ENCODE results near the gene CEP112. TPM values are rescaled to one million over a fixed set of nuclear protein-coding genes. Genes with fewer than 3 reads are reported as not detected.

The CEP112 gene
- total RNA-seq, 6 experiments from 2014 or later = 5.3 to 7.7 (median 6.9) TPM

DNA sequence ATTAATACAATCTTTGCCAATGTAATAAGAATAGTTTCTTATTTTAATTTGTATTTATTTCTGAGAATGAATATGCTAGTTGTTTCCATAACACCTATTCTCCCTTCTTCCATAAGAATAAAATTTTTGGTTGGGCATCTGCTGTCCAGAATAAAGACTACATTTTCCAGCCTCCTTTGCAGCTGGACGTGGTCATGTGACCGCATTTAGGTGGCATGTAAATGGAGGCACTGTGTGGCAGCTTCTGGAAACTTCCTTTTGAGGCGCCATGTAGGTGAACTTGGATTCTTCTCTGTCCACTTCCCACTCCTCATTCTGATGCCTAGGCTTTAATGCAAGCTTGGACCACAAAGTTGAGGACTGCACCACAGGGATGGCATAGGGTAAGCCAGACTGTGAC, 415.0 kb downstream of the CEP112 start:
- no peaks in the 10 kb centered on the region for H3K27me3 Mint-ChIP-seq (ENCODE audit: insufficient read depth)
- H3K4me3 Mint-ChIP-seq = no peak overlapping the region
- H3K9me3 Mint-ChIP-seq = no peaks in the 10 kb centered on the region
- TF ChIP-seq, protein P1, sequence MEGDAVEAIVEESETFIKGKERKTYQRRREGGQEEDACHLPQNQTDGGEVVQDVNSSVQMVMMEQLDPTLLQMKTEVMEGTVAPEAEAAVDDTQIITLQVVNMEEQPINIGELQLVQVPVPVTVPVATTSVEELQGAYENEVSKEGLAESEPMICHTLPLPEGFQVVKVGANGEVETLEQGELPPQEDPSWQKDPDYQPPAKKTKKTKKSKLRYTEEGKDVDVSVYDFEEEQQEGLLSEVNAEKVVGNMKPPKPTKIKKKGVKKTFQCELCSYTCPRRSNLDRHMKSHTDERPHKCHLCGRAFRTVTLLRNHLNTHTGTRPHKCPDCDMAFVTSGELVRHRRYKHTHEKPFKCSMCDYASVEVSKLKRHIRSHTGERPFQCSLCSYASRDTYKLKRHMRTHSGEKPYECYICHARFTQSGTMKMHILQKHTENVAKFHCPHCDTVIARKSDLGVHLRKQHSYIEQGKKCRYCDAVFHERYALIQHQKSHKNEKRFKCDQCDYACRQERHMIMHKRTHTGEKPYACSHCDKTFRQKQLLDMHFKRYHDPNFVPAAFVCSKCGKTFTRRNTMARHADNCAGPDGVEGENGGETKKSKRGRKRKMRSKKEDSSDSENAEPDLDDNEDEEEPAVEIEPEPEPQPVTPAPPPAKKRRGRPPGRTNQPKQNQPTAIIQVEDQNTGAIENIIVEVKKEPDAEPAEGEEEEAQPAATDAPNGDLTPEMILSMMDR (IDR thresholded peaks at IDR 0.05) = no peak
- H3K36me3 Mint-ChIP-seq (ENCODE audit: low read depth) = peaks cover 4% of the 10 kb centered on the region; the same call in 1 of the 2 replicates
- H3K27ac Mint-ChIP-seq = no peak overlapping the region
- DNase-seq = no peak
- H3K4me1 Mint-ChIP-seq (ENCODE audit: low read depth) = peaks cover 4% of the 10 kb centered on the region

DNA sequence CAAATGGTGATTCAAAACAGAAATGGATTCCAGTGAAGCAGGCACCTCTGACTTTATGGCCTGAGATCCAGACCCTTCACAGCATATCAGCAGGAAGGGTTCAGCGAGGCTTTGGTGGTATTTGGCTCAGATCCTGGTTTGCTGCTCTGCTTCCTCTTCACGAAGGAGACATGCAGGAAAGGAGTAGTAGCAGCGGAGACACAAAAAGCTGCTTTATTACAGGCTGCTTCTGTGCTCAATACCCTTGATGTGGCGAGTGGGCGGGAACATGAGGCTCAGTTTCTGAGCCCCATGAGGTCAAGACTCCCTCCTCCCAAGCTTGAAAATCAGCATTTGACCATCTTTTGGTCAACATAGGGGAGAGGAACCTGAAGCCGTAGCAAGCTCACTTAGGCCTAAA, 417.1 kb downstream of the CEP112 start:
- Mint-ChIP-seq H3K27me3 (ENCODE audit: insufficient read depth) (no peaks in the 10 kb centered on the region), H3K27ac (no peak overlapping the region)

DNA sequence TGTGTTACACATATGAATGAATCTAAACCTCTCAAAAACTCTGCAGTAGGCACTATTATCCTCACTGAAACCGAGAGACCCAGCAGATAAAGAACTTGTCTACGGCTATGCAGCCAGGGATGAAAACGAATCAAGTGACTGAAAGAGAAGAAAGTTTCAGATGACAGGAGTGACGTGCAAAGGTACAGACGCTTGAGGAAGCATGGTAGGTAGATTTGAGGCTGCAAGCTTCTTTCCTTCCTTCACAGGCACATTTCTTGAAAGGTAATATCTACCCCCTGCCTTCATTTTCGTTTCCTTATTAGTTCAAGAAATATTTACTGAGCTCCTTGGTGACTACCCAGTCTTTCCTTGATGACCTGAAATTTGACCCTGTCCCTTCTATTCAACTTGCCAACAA, 418.9 kb downstream of the CEP112 start:
- TF ChIP-seq, protein P1 (IDR thresholded peaks at IDR 0.05) = no peak
- Mint-ChIP-seq H3K9me3 (no peaks in the 10 kb centered on the region), H3K27me3 (ENCODE audit: insufficient read depth) (no peaks in the 10 kb centered on the region), H3K4me3 (no peak overlapping the region), H3K4me1 (ENCODE audit: low read depth) (no peaks in the 10 kb centered on the region), H3K36me3 (ENCODE audit: low read depth) (no peaks in the 10 kb centered on the region), H3K27ac (no peak overlapping the region)
- no peak for DNase-seq

More for the DNA sequence above, 417.1 kb downstream of the CEP112 start:
- no peak for DNase-seq
- H3K9me3 Mint-ChIP-seq = no peaks in the 10 kb centered on the region
- H3K36me3 Mint-ChIP-seq (ENCODE audit: low read depth) = no peaks in the 10 kb centered on the region
- TF ChIP-seq, protein P1 (IDR thresholded peaks at IDR 0.05) = no peak
- no peaks in the 10 kb centered on the region for H3K4me1 Mint-ChIP-seq (ENCODE audit: low read depth)
- no peak overlapping the region for H3K4me3 Mint-ChIP-seq

DNA sequence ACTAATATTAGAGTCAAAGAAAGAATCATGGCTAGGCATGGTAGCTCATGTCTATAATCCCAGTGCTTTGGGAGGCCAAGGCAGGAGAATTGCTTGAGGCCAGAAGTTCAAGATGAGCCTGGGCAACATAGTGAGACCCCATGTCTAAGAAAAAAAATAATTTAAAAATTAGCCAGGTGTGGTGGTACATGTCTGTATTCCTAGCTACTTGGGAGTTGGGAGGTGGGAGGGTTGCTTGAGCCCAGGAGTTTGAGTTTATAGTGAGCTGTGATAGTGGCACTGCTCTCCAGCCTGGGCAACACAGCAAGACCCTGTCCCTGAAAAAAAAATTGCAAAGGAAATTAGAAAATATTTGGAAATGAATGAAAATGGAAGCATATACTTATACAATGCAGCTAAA, 420.2 kb downstream of the CEP112 start:
- no peak overlapping the region for H3K4me3 Mint-ChIP-seq
- H3K36me3 Mint-ChIP-seq (ENCODE audit: low read depth) = no peaks in the 10 kb centered on the region
- TF ChIP-seq, protein P1 (IDR thresholded peaks at IDR 0.05) = no peak
- DNase-seq = no peak
- no peaks in the 10 kb centered on the region for H3K4me1 Mint-ChIP-seq (ENCODE audit: low read depth)
- H3K9me3 Mint-ChIP-seq = no peaks in the 10 kb centered on the region
- no peak overlapping the region for H3K27ac Mint-ChIP-seq
- H3K27me3 Mint-ChIP-seq (ENCODE audit: insufficient read depth) = no peaks in the 10 kb centered on the region

DNA sequence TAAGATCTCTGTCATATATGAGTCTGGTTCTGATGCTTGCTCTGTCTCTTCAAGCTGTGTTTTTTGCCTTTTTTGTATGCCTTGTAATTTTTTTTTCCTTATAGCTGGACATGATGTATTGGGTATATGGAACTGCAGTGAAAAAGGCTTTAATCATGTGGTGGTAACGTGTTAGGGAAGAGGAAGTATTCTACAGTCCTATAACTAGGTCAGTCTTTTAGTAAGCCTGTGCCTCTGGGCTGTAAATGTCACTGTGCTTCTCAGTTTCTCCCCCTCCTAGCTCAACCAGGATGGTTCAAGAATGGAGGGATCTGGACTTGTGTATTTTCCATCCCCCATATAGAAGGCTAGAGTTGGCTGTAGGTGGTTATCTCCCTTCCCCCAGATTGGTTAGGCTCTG, 428.1 kb downstream of the CEP112 start:
- no peak for DNase-seq
- Mint-ChIP-seq H3K36me3 (ENCODE audit: low read depth) (no peaks in the 10 kb centered on the region), H3K9me3 (no peaks in the 10 kb centered on the region), H3K27ac (no peak overlapping the region), H3K4me3 (no peak overlapping the region), H3K27me3 (ENCODE audit: insufficient read depth) (peaks cover 1% of the 10 kb centered on the region; the same call in 1 of the 2 replicates), H3K4me1 (ENCODE audit: low read depth) (no peaks in the 10 kb centered on the region)
- TF ChIP-seq, protein P1 (IDR thresholded peaks at IDR 0.05) = no peak

DNA sequence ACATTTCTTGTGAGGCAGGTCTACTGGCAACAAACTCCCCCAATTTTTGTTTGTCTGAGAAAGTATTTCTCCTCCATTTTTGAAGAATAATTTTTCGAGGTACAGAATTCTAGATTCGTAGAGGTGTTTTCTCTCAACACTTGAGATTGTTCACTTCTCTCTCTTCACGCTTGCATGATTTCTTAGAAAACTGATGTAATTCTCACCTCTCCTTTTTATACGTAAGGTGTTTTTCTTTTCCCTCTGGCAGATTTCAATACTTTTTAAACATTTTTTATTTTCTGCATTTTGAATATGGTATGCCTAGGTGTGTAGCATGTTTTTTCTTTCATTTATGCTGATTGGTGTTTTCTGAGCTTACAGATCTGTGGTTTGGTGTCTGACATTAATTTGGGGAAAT, 429.0 kb downstream of the CEP112 start:
- no peak overlapping the region for H3K4me3 Mint-ChIP-seq
- DNase-seq = no peak
- no peak overlapping the region for H3K27ac Mint-ChIP-seq
- H3K27me3 Mint-ChIP-seq (ENCODE audit: insufficient read depth) = peaks cover 1% of the 10 kb centered on the region; the same call in 1 of the 2 replicates
- TF ChIP-seq, protein P1 (IDR thresholded peaks at IDR 0.05) = no peak
- no peaks in the 10 kb centered on the region for H3K4me1 Mint-ChIP-seq (ENCODE audit: low read depth)
- H3K9me3 Mint-ChIP-seq = no peaks in the 10 kb centered on the region
- no peaks in the 10 kb centered on the region for H3K36me3 Mint-ChIP-seq (ENCODE audit: low read depth)

Measured in HFFc6 (cell line).